B cell (primary cell): Measurements from ENCODE around the gene MDP1. TPM values are rescaled to one million over a fixed set of nuclear protein-coding genes. Genes with fewer than 3 reads are reported as not detected.

Source experiments
- ATAC-seq: fragments of 200-7000 bp; cut with Tn5 transposase; one replicate; pipeline ENCODE4 v1.10.0; 2021; ENCODE audit warnings: low read depth, mild to moderate bottlenecking, moderate number of reproducible peaks, moderate library complexity
- CTCF ChIA-PET: fragments of 350-600 bp; sonication (Branson Sonifier 250); formaldehyde crosslinking; loops from one replicate; lab custom pipeline; 2021; ENCODE audit warnings: antibody characterized with exemption, inconsistent platforms; lab: Charles Lee
- POLR2A ChIA-PET: fragments of 350-600 bp; sonication (Branson Sonifier 250); formaldehyde crosslinking; loops from one replicate; lab custom pipeline; 2021; ENCODE audit warnings: antibody characterized with exemption; lab: Charles Lee
- DNase-seq: peaks from one replicate; pipeline ENCODE4 v3.0.0; 2013
- H2AFZ ChIP-seq: 2 replicates; pipeline ENCODE4 v1.6.1; 2012; ENCODE audit warnings: mild to moderate bottlenecking, low read depth, low read length; ENCODE audit not compliant: insufficient read depth, poor library complexity, severe bottlenecking
- H3K27ac ChIP-seq, 2 donors: 1 replicate in 1 of 2; 2 replicates in 1 of 2; pipeline ENCODE4 v1.5.1; 2012 to 2013; ENCODE audit warnings: low read length in 2 of 2, mild to moderate bottlenecking in 2 of 2, moderate library complexity in 1 of 2
- H3K27me3 ChIP-seq, 4 experiments: fragments of 200-600 bp in 1 of 4; sonication (generic) in 1 of 4; replicated peaks in 1 of 4; 1 replicate in 2 of 4; 2 replicates in 2 of 4; pipeline versions ENCODE4 v1.6.1 to v1.7.0; 2013 to 2016; ENCODE audit warnings: low read length in 3 of 4, mild to moderate bottlenecking in 2 of 4, mixed read lengths in 1 of 4, moderate library complexity in 1 of 4; ENCODE audit not compliant: insufficient read depth in 4 of 4, control insufficient read depth in 3 of 4; ENCODE audit errors: control extremely low read depth in 1 of 4
- H3K36me3 ChIP-seq, 2 experiments: replicated peaks in 1 of 2; 1 replicate in 1 of 2; 2 replicates in 1 of 2; pipeline versions ENCODE4 v1.6.1 to v1.7.1; 2013; ENCODE audit warnings: low read length in 1 of 2; ENCODE audit not compliant: insufficient read depth in 2 of 2, control insufficient read depth in 1 of 2; ENCODE audit errors: control extremely low read depth in 1 of 2, extremely low read depth in 1 of 2
- H3K4me1 ChIP-seq, 2 donors: fragments of 200-600 bp in 1 of 2; sonication (generic) in 1 of 2; 1 replicate in 1 of 2; 2 replicates in 1 of 2; pipeline versions ENCODE4 v1.5.1 to v1.6.1; 2013 to 2017; ENCODE audit warnings: low read length in 2 of 2; ENCODE audit not compliant: control insufficient read depth in 2 of 2, insufficient read depth in 2 of 2
- H3K4me2 ChIP-seq: replicated peaks from 2 replicates; pipeline ENCODE3; 2012; ENCODE audit warnings: mild to moderate bottlenecking, low read depth, low read length; ENCODE audit not compliant: poor library complexity, severe bottlenecking
- H3K4me3 ChIP-seq, 5 experiments: fragments of 200-600 bp in 1 of 5; sonication (generic) in 1 of 5; 1 replicate in 3 of 5; 2 replicates in 2 of 5; pipeline versions ENCODE4 v1.5.1 to v1.7.0; 2011 to 2016; ENCODE audit warnings: low read length in 4 of 5, mild to moderate bottlenecking in 4 of 5, low read depth in 2 of 5, control low read depth in 1 of 5, moderate library complexity in 1 of 5; ENCODE audit not compliant: insufficient read depth in 1 of 5; ENCODE audit errors: control extremely low read depth in 1 of 5, extremely low read depth in 1 of 5
- H3K79me2 ChIP-seq: fragments of 200-600 bp; sonication (generic); one replicate; pipeline ENCODE4 v1.6.0; 2016; ENCODE audit warnings: low read length; ENCODE audit not compliant: control insufficient read depth, insufficient read depth
- H3K9ac ChIP-seq: fragments of 200-600 bp; sonication (generic); 2 replicates; pipeline ENCODE4 v1.6.1; 2017; ENCODE audit warnings: mild to moderate bottlenecking, low read length, moderate library complexity
- H3K9me3 ChIP-seq, 3 donors: one replicate each; pipeline versions ENCODE4 v1.6.1 to v1.7.1; 2013; ENCODE audit warnings: low read length in 2 of 3; ENCODE audit not compliant: control insufficient read depth in 2 of 3, insufficient read depth in 1 of 3; ENCODE audit errors: control extremely low read depth in 1 of 3
- H4K20me1 ChIP-seq: 2 replicates; pipeline ENCODE4 v1.6.0; 2012; ENCODE audit warnings: mild to moderate bottlenecking, low read length; ENCODE audit not compliant: insufficient read depth, control insufficient read depth, poor library complexity, severe bottlenecking
- H3K27ac Mint-ChIP-seq: one replicate; pipeline ENCODE4 v1.8.0; 2021; ENCODE audit warnings: mixed read lengths
- H3K27me3 Mint-ChIP-seq: one replicate; pipeline ENCODE4 v1.8.0; 2021; ENCODE audit warnings: mixed read lengths
- H3K4me1 Mint-ChIP-seq: one replicate; pipeline ENCODE4 v1.8.0; 2021; ENCODE audit warnings: mixed read lengths
- H3K4me3 Mint-ChIP-seq: one replicate; pipeline ENCODE4 v1.8.0; 2021; ENCODE audit warnings: mixed read lengths
- H3K9me3 Mint-ChIP-seq: one replicate; pipeline ENCODE4 v1.8.0; 2022; ENCODE audit warnings: mixed read lengths; ENCODE audit not compliant: insufficient read depth
- EZH2 ChIP-seq: IDR thresholded peaks from 2 replicates; pipeline ENCODE4 v1.6.1; 2012; ENCODE audit warnings: borderline replicate concordance, low read depth, mild to moderate bottlenecking, moderate library complexity, low read length; ENCODE audit not compliant: insufficient read depth, poor library complexity, severe bottlenecking
- WGBS: methylation state at CpG from one replicate; pipeline ENCODE4 v1.1.5; 2013; ENCODE audit warnings: missing lambda C conversion rate; ENCODE audit not compliant: insufficient coverage; 5-methylcytosine and 5-hydroxymethylcytosine counted together
- intact Hi-C: fragments of 100-400 bp; cut with micrococcal nuclease; formaldehyde crosslinking; loops from one replicate; pipeline ENCODE4 v1.10.0; 2022
- polyA plus RNA-seq: library from polyadenylated mRNA; depleted of rRNA; stranded (reverse); fragments of >200 nt; gene quantifications from 2 replicates; pipeline ENCODE4 v1.2.3, GENCODE V29; 2012
- total RNA-seq, 2 donors: library from RNA; stranded (reverse); fragments of 120-200 nt in 1 of 2; gene quantifications; 1 replicate in 1 of 2; 2 replicates in 1 of 2; pipeline versions ENCODE4 v1.2.3 to v1.2.4, GENCODE V29; 2013 to 2022
- TF ChIP-seq, protein P1 (sequence below): fragments of 200-600 bp; IDR thresholded peaks from one replicate; pipeline ENCODE4 v1.8.0; 2022; ENCODE audit warnings: antibody characterized with exemption, mild to moderate bottlenecking

The MDP1 gene
- total and polyA plus RNA-seq, 2 donors (not counting 1 experiment from before 2014, with no cell fraction given) = 11.3 to 28.1 TPM

GRCh38 chr14:24216345-24216699 is 456 bp upstream of the MDP1 start:
- intact Hi-C loops = loop anchor here (1.0 to 10.0 kb wide), 5 partner anchors 26 to 916 kb away; partner anchors contain the start of genes THTPA, TINF2 and ZFHX2
- TF ChIP-seq, protein P1, sequence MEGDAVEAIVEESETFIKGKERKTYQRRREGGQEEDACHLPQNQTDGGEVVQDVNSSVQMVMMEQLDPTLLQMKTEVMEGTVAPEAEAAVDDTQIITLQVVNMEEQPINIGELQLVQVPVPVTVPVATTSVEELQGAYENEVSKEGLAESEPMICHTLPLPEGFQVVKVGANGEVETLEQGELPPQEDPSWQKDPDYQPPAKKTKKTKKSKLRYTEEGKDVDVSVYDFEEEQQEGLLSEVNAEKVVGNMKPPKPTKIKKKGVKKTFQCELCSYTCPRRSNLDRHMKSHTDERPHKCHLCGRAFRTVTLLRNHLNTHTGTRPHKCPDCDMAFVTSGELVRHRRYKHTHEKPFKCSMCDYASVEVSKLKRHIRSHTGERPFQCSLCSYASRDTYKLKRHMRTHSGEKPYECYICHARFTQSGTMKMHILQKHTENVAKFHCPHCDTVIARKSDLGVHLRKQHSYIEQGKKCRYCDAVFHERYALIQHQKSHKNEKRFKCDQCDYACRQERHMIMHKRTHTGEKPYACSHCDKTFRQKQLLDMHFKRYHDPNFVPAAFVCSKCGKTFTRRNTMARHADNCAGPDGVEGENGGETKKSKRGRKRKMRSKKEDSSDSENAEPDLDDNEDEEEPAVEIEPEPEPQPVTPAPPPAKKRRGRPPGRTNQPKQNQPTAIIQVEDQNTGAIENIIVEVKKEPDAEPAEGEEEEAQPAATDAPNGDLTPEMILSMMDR = no peak
- no peak for TF ChIP-seq EZH2
- Mint-ChIP-seq H3K27me3 (no peaks in the 10 kb centered on the region), H3K27ac (peak overlapping the region; percentile 96), H3K4me1 (peaks cover 37% of the 10 kb centered on the region), H3K4me3 (peak overlapping the region; percentile 93), H3K9me3 (no peaks in the 10 kb centered on the region)
- Histone ChIP-seq H3K4me3 (no peak overlapping the region), H2AFZ (peak overlapping the region; percentile 90), H3K9me3 (no peaks in the 10 kb centered on the region), H3K4me2 (peak overlapping the region; percentile 88), H3K27me3 (no peaks in the 10 kb centered on the region), H3K9ac (peak overlapping the region; percentile 93), H3K27ac (peak overlapping the region; percentile 85 to 89), H3K4me1 (peaks cover 32% of the 10 kb centered on the region in 2 donors), H4K20me1 (peaks cover 10% of the 10 kb centered on the region), H3K36me3 (peaks cover 2 to 13% of the 10 kb centered on the region in 2 experiments), H3K79me2 (peaks cover 67% of the 10 kb centered on the region)
- ChIA-PET POLR2A (interaction anchor here (0.5 to 5.3 kb wide), 14 partner anchors 16 to 214 kb away, joined by 3 to 64 read pairs (median 4); partner anchors contain the start of genes DCAF11, DHRS1, GMPR2 and IPO4), CTCF (interaction anchor here (0.9 to 4.2 kb wide), 22 partner anchors 12 to 219 kb away, joined by 3 to 31 read pairs (median 5); partner anchors contain the start of genes CIDEB, DHRS1, GMPR2 and IRF9)
- WGBS = 100% methylated on average over 1 of the region's 2 CpGs
- DNase-seq = no peak
- no peak for ATAC-seq
